Activated naive CD8-positive, alpha-beta T cell treated with anti-CD3 and anti-CD28 coated beads, Interleukin-2, amount 50 U/mL, for 24 hours (primary cell): ENCODE measurements around the gene CASQ1.

Source experiments
- ATAC-seq: fragments of 150-1000 bp; cut with Tn5 transposase; one replicate; pipeline ENCODE4 v1.10.0; 2021
- DNase-seq: peaks from one replicate; pipeline ENCODE4 v3.0.0; 2021
- H3K27ac Mint-ChIP-seq: one replicate; pipeline ENCODE4 v1.8.0; 2021; ENCODE audit warnings: mild to moderate bottlenecking, mixed read lengths
- H3K27me3 Mint-ChIP-seq: one replicate; pipeline ENCODE4 v1.8.0; 2021; ENCODE audit warnings: mixed read lengths
- H3K36me3 Mint-ChIP-seq: one replicate; pipeline ENCODE4 v1.8.0; 2021; ENCODE audit warnings: low read depth, mixed read lengths
- H3K4me1 Mint-ChIP-seq: one replicate; pipeline ENCODE4 v1.8.0; 2021; ENCODE audit warnings: mixed read lengths
- H3K4me3 Mint-ChIP-seq: one replicate; pipeline ENCODE4 v1.8.0; 2021; ENCODE audit warnings: mild to moderate bottlenecking, moderate library complexity, mixed read lengths
- H3K9me3 Mint-ChIP-seq: one replicate; pipeline ENCODE4 v1.8.0; 2021; ENCODE audit warnings: mixed read lengths

Gene CASQ1

GRCh38 chr1:160162931-160163330 lies 27.4 kb upstream of the CASQ1 start:
- no peak for DNase-seq
- no peak overlapping the region for H3K4me3 Mint-ChIP-seq
- no peak for ATAC-seq
- no peaks in the 10 kb centered on the region for H3K36me3 Mint-ChIP-seq
- H3K9me3 Mint-ChIP-seq: no peaks in the 10 kb centered on the region
- peaks cover 12% of the 10 kb centered on the region for H3K27me3 Mint-ChIP-seq
- no peak overlapping the region for H3K27ac Mint-ChIP-seq
- peaks cover 19% of the 10 kb centered on the region for H3K4me1 Mint-ChIP-seq

- peaks cover 12% of the 10 kb centered on the region for H3K27me3 Mint-ChIP-seq
Observed at GRCh38 chr1:160163615-160164014, 26.8 kb upstream of the CASQ1 start.

GRCh38 chr1:160164121-160164520 lies 26.3 kb upstream of the CASQ1 start:
- Mint-ChIP-seq H3K36me3 (no peaks in the 10 kb centered on the region), H3K27me3 (peaks cover 12% of the 10 kb centered on the region), H3K9me3 (no peaks in the 10 kb centered on the region), H3K4me1 (peaks cover 26% of the 10 kb centered on the region), H3K27ac (no peak overlapping the region), H3K4me3 (no peak overlapping the region)
- ATAC-seq: no peak
- DNase-seq: no peak

More at GRCh38 chr1:160163615-160164014, 26.8 kb upstream of the CASQ1 start:
- H3K4me1 Mint-ChIP-seq: peaks cover 21% of the 10 kb centered on the region
- DNase-seq: no peak
- H3K27ac Mint-ChIP-seq: no peak overlapping the region
- no peaks in the 10 kb centered on the region for H3K9me3 Mint-ChIP-seq
- H3K4me3 Mint-ChIP-seq: no peak overlapping the region
- ATAC-seq: no peak
- H3K36me3 Mint-ChIP-seq: no peaks in the 10 kb centered on the region

DNA sequence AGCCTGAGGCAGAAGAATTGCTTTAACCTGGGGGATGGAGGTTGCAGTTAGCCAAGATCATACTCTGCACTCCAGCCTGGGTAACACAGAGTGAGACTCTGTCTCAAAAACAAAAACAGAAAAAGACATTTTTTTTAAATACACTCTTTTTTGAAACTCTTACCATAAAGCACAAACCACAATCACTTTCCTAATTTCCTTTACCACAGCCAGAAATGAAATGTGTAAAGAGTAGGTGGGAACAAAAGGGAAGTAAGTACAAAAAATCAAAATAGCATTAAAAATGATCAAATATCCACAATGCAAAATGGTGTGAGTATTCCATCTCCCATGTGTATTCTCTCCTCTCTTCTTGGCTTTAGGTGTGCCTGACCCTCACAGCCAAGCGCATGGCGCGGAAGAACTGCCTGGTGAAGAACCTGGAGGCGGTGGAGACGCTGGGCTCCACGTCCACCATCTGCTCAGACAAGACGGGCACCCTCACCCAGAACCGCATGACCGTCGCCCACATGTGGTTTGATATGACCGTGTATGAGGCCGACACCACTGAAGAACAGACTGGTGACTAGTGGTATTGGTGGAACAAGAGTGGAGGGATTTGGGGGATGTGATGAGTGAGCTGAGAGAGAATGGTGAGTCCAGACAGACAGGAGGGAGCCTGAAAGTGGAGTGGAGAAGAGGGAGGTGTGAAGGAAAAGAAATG lies 24.1 kb upstream of the CASQ1 start:
- ATAC-seq: no peak

GRCh38 chr1:160167056-160167455 lies 23.3 kb upstream of the CASQ1 start:
- Mint-ChIP-seq H3K36me3 (no peaks in the 10 kb centered on the region), H3K4me3 (no peak overlapping the region), H3K9me3 (no peaks in the 10 kb centered on the region), H3K27me3 (peaks cover 15% of the 10 kb centered on the region), H3K27ac (no peak overlapping the region), H3K4me1 (peaks cover 38% of the 10 kb centered on the region)
- ATAC-seq (no peak), DNase-seq (no peak)

More for the DNA sequence above, 24.1 kb upstream of the CASQ1 start:
- no peaks in the 10 kb centered on the region for H3K36me3 Mint-ChIP-seq
- no peak overlapping the region for H3K4me3 Mint-ChIP-seq
- H3K27me3 Mint-ChIP-seq: peaks cover 12% of the 10 kb centered on the region
- no peak for DNase-seq
- peaks cover 38% of the 10 kb centered on the region for H3K4me1 Mint-ChIP-seq
- no peaks in the 10 kb centered on the region for H3K9me3 Mint-ChIP-seq
- no peak overlapping the region for H3K27ac Mint-ChIP-seq

- Mint-ChIP-seq H3K9me3 (no peaks in the 10 kb centered on the region), H3K27ac (no peak overlapping the region), H3K27me3 (peaks cover 16% of the 10 kb centered on the region), H3K4me3 (no peak overlapping the region), H3K36me3 (no peaks in the 10 kb centered on the region), H3K4me1 (peaks cover 38% of the 10 kb centered on the region)
- ATAC-seq (peak; percentile 91), DNase-seq (no peak)
Observed at GRCh38 chr1:160167580-160167979, 22.8 kb upstream of the CASQ1 start.

DNA sequence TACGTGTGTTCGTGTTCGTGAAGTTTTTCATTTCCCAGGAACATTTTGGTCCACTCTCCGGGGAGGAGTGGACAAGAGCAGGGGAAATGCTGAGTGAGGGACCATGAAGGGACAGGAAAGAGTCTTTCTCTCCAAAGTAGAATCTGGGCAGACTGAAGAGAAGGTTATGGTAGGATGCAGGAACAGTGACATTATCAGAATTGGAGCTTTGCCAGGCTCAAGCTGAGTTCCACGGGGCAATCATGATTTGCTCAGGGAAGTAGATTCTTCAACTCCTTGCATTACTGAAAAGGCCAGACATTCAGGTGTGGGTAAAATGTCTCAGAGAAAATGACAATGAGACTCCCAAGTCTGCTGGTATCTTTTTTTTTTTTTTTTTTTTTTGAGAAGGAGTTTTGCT lies 22.4 kb upstream of the CASQ1 start:
- no peak overlapping the region for H3K27ac Mint-ChIP-seq
- peaks cover 16% of the 10 kb centered on the region for H3K27me3 Mint-ChIP-seq
- peaks cover 38% of the 10 kb centered on the region for H3K4me1 Mint-ChIP-seq
- no peaks in the 10 kb centered on the region for H3K9me3 Mint-ChIP-seq
- no peak overlapping the region for H3K4me3 Mint-ChIP-seq
- ATAC-seq (no peak), DNase-seq (no peak)
- no peaks in the 10 kb centered on the region for H3K36me3 Mint-ChIP-seq

DNA sequence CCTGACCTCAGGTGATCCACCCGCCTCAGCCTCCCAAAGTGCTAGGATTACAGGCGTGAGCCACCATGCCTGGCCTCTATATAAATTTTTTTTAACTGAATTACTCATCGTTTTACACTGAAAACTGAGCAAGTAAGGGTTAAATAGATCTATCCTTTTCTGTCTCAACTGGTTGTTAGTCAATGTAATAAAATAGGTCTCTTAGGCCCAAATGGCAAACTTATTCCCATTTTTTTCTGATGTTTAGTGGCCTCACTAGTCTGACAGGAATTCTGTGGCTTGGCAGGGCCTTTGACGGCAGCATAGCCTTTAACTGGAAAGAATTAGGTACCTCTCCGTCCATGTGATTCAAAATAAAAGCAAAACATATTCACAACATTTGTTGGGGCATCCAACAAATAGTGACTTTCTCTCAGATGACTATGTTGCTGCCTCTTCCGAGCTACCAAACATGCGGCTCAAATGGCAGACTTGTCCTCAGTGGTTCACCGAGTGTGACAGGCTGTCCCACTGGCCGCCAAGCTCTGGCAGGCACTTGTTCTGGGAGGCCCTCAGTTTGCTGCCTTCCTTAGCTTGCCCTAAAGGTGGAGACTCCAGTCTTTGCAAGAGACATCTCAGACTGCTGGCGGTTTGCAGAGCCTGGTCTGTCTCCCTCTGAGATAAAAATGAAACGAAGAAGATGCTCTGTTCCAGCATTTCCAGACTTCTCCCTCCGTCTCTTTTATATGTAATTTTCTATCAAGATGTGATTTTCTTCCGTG lies 21.6 kb upstream of the CASQ1 start:
- Mint-ChIP-seq H3K9me3 (no peaks in the 10 kb centered on the region), H3K4me3 (no peak overlapping the region), H3K27me3 (peaks cover 16% of the 10 kb centered on the region), H3K36me3 (no peaks in the 10 kb centered on the region), H3K27ac (no peak overlapping the region), H3K4me1 (peaks cover 38% of the 10 kb centered on the region)
- ATAC-seq (no peak), DNase-seq (no peak)

GRCh38 chr1:160169553-160170399 lies 20.6 kb upstream of the CASQ1 start:
- DNase-seq: peak; percentile 60
- peak; percentile 65 for ATAC-seq
- Mint-ChIP-seq H3K4me3 (no peak overlapping the region), H3K4me1 (peaks cover 38% of the 10 kb centered on the region), H3K9me3 (no peaks in the 10 kb centered on the region), H3K27ac (peak overlapping the region; percentile 37), H3K27me3 (peaks cover 18% of the 10 kb centered on the region), H3K36me3 (no peaks in the 10 kb centered on the region)

DNA sequence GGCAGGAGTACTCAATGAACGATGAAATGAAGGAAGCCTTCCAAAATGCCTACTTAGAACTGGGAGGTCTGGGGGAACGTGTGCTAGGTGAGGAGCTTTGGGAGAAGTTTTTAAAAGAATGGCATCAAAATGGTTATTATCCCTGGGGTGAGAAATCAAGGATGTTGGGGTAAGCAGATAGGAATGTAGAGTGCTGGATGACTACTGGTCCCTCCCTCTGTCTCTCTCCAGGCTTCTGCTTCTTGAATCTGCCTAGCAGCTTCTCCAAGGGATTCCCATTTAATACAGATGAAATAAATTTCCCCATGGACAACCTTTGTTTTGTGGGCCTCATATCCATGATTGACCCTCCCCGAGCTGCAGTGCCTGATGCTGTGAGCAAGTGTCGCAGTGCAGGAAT lies 19.0 kb upstream of the CASQ1 start:
- ATAC-seq (no peak), DNase-seq (no peak)
- Mint-ChIP-seq H3K4me3 (no peak overlapping the region), H3K27me3 (peaks cover 15% of the 10 kb centered on the region), H3K9me3 (no peaks in the 10 kb centered on the region), H3K27ac (no peak overlapping the region), H3K36me3 (no peaks in the 10 kb centered on the region), H3K4me1 (peaks cover 33% of the 10 kb centered on the region)

GRCh38 chr1:160171980-160172379 lies 18.4 kb upstream of the CASQ1 start:
- DNase-seq (no peak), ATAC-seq (no peak)
- Mint-ChIP-seq H3K27me3 (peaks cover 12% of the 10 kb centered on the region), H3K4me3 (no peak overlapping the region), H3K27ac (no peak overlapping the region), H3K36me3 (no peaks in the 10 kb centered on the region), H3K9me3 (no peaks in the 10 kb centered on the region), H3K4me1 (peaks cover 32% of the 10 kb centered on the region)

- DNase-seq (no peak), ATAC-seq (peak; percentile 75)
- H3K27me3 Mint-ChIP-seq: peaks cover 15% of the 10 kb centered on the region
- no peaks in the 10 kb centered on the region for H3K9me3 Mint-ChIP-seq
- H3K36me3 Mint-ChIP-seq: no peaks in the 10 kb centered on the region
- H3K27ac Mint-ChIP-seq: no peak overlapping the region
- no peak overlapping the region for H3K4me3 Mint-ChIP-seq
- H3K4me1 Mint-ChIP-seq: peaks cover 7% of the 10 kb centered on the region
Observed at GRCh38 chr1:160177231-160177630, 13.1 kb upstream of the CASQ1 start.

- no peaks in the 10 kb centered on the region for H3K36me3 Mint-ChIP-seq
- peaks cover 15% of the 10 kb centered on the region for H3K27me3 Mint-ChIP-seq
- H3K4me3 Mint-ChIP-seq: no peak overlapping the region
- peaks cover 7% of the 10 kb centered on the region for H3K4me1 Mint-ChIP-seq
- no peak for DNase-seq
- H3K9me3 Mint-ChIP-seq: no peaks in the 10 kb centered on the region
- no peak for ATAC-seq
- no peak overlapping the region for H3K27ac Mint-ChIP-seq
Observed at GRCh38 chr1:160177667-160178066, 12.7 kb upstream of the CASQ1 start.

DNA sequence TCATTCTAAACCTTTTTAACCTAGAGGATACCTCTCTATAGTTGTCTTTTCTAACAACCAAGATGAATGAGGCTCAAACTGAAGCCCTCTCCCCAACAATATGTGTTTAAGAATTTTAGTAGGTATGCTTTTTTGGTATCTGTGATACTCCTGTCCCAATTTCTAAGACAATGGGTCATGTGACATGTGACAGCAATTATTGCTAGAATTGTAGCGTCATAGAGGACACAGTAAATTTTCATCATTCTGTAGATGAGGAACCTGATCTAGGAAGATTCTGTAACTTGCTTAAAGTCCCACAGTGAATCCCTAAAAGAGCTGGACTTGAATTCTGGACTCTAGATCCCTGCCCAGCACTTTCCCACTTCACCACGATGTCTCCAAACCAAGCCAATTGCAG lies 11.6 kb upstream of the CASQ1 start:
- H3K27me3 Mint-ChIP-seq: peaks cover 15% of the 10 kb centered on the region
- ATAC-seq: no peak

More for the DNA sequence above, 11.6 kb upstream of the CASQ1 start:
- DNase-seq: no peak
- Mint-ChIP-seq H3K36me3 (no peaks in the 10 kb centered on the region), H3K27ac (no peak overlapping the region), H3K9me3 (no peaks in the 10 kb centered on the region), H3K4me3 (no peak overlapping the region), H3K4me1 (peaks cover 7% of the 10 kb centered on the region)
